Suprapubic skin (tissue), 3 donors: ENCODE data around the gene CDC14A.
"Not testable (repeated sequence)": the region's sequence is repeated elsewhere in the genome, so short reads cannot be mapped to it uniquely, and the experiment has no call there.

Source experiments
- EP300 ChIP-seq: sonication (generic); formaldehyde crosslinking; IDR thresholded peaks from one replicate; pipeline ENCODE4 v1.6.1; 2017; ENCODE audit warnings: antibody characterized with exemption
- POLR2A ChIP-seq, 2 donors: fragments of 450-650 bp; IDR thresholded peaks; one replicate each; pipeline ENCODE4 v1.6.1; 2017; ENCODE audit warnings: antibody characterized with exemption in 2 of 2, mild to moderate bottlenecking in 2 of 2, moderate library complexity in 2 of 2
- TF ChIP-seq, protein P1 (sequence below), 2 donors: fragments of 200-600 bp in 1 of 2; fragments of 450-650 bp in 1 of 2; sonication (generic) in 1 of 2; IDR thresholded peaks; one replicate each; pipeline ENCODE4 v1.5.1; 2016 to 2019; ENCODE audit warnings: antibody characterized with exemption in 2 of 2, mild to moderate bottlenecking in 1 of 2, moderate library complexity in 1 of 2

DNA sequence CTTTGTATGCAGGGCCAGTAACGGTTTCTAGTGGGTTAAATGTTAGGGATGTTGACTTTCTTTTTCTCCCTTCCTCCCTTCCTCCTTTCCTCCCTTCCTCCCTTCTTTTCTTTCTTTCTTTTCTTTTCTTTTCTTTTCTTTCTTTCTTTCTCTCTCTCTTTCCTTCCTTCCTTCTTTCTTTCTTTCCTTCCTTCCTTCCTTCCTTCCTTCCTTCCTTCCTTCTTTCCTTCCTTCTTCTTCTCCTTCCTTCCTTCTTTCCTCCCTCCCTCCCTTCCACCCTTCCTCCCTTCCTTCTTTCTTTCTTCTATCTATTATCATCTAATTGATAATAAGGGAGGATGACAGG lies 26.0 kb upstream of the CDC14A start:
- TF ChIP-seq, protein P1, sequence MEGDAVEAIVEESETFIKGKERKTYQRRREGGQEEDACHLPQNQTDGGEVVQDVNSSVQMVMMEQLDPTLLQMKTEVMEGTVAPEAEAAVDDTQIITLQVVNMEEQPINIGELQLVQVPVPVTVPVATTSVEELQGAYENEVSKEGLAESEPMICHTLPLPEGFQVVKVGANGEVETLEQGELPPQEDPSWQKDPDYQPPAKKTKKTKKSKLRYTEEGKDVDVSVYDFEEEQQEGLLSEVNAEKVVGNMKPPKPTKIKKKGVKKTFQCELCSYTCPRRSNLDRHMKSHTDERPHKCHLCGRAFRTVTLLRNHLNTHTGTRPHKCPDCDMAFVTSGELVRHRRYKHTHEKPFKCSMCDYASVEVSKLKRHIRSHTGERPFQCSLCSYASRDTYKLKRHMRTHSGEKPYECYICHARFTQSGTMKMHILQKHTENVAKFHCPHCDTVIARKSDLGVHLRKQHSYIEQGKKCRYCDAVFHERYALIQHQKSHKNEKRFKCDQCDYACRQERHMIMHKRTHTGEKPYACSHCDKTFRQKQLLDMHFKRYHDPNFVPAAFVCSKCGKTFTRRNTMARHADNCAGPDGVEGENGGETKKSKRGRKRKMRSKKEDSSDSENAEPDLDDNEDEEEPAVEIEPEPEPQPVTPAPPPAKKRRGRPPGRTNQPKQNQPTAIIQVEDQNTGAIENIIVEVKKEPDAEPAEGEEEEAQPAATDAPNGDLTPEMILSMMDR (IDR thresholded peaks at IDR 0.05), result not testable (repeated sequence)
- TF ChIP-seq POLR2A (IDR thresholded peaks at IDR 0.05); EP300: not testable (repeated sequence)
